ENCODE measurements around the gene PLEKHA8.

DNA sequence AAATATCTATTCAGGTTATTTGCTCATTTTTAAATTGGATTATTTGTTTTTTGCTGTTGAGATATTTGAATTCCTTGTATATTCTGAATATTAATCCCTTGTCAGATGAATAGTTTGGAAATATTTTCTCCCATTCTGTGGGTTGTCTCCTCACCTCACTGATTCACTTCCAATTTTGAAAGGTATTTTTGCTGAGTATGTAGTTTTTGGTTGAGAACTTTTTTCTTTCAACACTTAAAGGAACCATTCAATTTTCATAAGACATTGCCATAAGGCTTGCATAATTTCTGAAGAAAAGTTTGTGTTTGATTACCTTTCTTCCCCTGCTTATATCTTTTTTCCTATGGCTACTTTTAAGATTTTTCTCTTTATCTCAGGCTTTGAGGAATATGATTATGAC is 29.7 kb upstream of the PLEKHA8 start:
- TF ChIP-seq, protein P1, sequence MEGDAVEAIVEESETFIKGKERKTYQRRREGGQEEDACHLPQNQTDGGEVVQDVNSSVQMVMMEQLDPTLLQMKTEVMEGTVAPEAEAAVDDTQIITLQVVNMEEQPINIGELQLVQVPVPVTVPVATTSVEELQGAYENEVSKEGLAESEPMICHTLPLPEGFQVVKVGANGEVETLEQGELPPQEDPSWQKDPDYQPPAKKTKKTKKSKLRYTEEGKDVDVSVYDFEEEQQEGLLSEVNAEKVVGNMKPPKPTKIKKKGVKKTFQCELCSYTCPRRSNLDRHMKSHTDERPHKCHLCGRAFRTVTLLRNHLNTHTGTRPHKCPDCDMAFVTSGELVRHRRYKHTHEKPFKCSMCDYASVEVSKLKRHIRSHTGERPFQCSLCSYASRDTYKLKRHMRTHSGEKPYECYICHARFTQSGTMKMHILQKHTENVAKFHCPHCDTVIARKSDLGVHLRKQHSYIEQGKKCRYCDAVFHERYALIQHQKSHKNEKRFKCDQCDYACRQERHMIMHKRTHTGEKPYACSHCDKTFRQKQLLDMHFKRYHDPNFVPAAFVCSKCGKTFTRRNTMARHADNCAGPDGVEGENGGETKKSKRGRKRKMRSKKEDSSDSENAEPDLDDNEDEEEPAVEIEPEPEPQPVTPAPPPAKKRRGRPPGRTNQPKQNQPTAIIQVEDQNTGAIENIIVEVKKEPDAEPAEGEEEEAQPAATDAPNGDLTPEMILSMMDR (IDR thresholded peaks at IDR 0.05 in 8 of 11, conservative IDR thresholded peaks at IDR 0.05 in 3 of 11): no peak
- TF ChIP-seq POLR2A (IDR thresholded peaks at IDR 0.05): no peak
